Neural progenitor cell (in vitro differentiated cells): ENCODE data around the gene BRINP3.

Source experiments
- EZH2 ChIP-seq: fragments of 200-600 bp; sonication (generic); IDR thresholded peaks from 2 replicates; pipeline ENCODE4 v1.6.1; 2017; ENCODE audit warnings: antibody characterized with exemption, mild to moderate bottlenecking, moderate library complexity
- EZH2phosphoT487 ChIP-seq: fragments of 200-600 bp; sonication (generic); IDR thresholded peaks from 2 replicates; pipeline ENCODE4 v1.6.1; 2017; ENCODE audit warnings: antibody characterized with exemption
- TF ChIP-seq, protein P1 (sequence below): fragments of 200-600 bp; sonication (generic); IDR thresholded peaks from 2 replicates; pipeline ENCODE4 v1.5.1; 2017; ENCODE audit warnings: antibody characterized with exemption, mild to moderate bottlenecking

- TF ChIP-seq EZH2 (no peak), EZH2phosphoT487 (no peak)
- TF ChIP-seq, protein P1, sequence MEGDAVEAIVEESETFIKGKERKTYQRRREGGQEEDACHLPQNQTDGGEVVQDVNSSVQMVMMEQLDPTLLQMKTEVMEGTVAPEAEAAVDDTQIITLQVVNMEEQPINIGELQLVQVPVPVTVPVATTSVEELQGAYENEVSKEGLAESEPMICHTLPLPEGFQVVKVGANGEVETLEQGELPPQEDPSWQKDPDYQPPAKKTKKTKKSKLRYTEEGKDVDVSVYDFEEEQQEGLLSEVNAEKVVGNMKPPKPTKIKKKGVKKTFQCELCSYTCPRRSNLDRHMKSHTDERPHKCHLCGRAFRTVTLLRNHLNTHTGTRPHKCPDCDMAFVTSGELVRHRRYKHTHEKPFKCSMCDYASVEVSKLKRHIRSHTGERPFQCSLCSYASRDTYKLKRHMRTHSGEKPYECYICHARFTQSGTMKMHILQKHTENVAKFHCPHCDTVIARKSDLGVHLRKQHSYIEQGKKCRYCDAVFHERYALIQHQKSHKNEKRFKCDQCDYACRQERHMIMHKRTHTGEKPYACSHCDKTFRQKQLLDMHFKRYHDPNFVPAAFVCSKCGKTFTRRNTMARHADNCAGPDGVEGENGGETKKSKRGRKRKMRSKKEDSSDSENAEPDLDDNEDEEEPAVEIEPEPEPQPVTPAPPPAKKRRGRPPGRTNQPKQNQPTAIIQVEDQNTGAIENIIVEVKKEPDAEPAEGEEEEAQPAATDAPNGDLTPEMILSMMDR, result no peak
These were observed 308.2 kb downstream of the BRINP3 start for GRCh38 chr1:190169311-190170067.
